Sigmoid colon (tissue), 7 donors: ENCODE results near the gene RAP1B. TPM values are rescaled to one million over a fixed set of nuclear protein-coding genes. Genes with fewer than 3 reads are reported as not detected.

Source experiments
- DNase-seq: peaks from one replicate; pipeline ENCODE4 v3.0.0-alpha.2; 2019
- H3K27ac ChIP-seq, 4 donors: fragments of 200-600 bp; sonication (generic); one replicate each; pipeline ENCODE4 v1.5.1; 2016 to 2019; ENCODE audit warnings: mild to moderate bottlenecking in 1 of 4
- H3K27me3 ChIP-seq, 3 donors: fragments of 200-600 bp; sonication (generic); one replicate each; pipeline ENCODE4 v1.5.1; 2019; ENCODE audit warnings: mild to moderate bottlenecking in 1 of 3
- H3K36me3 ChIP-seq, 4 donors: fragments of 200-600 bp; sonication (generic); one replicate each; pipeline ENCODE4 v1.5.1; 2016 to 2019
- H3K4me1 ChIP-seq, 4 donors: fragments of 200-600 bp; sonication (generic); one replicate each; pipeline ENCODE4 v1.5.1; 2017 to 2019
- H3K4me3 ChIP-seq, 4 donors: fragments of 200-600 bp; sonication (generic); one replicate each; pipeline ENCODE4 v1.5.1; 2017 to 2019; ENCODE audit warnings: mild to moderate bottlenecking in 2 of 4, moderate library complexity in 1 of 4
- H3K9me3 ChIP-seq, 4 donors: fragments of 200-600 bp in 3 of 4; sonication (generic) in 3 of 4; one replicate each; pipeline versions ENCODE4 v1.5.1 to v1.6.1; 2013 to 2019
- CTCF ChIP-seq, 4 experiments: fragments of 450-650 bp in 3 of 4; fragments of 200-600 bp in 1 of 4; IDR thresholded peaks; one replicate each; pipeline ENCODE4 v1.5.1; 2016 to 2019; ENCODE audit warnings: antibody characterized with exemption in 4 of 4, mild to moderate bottlenecking in 3 of 4, moderate library complexity in 2 of 4
- EP300 ChIP-seq, 4 donors: sonication (generic); formaldehyde crosslinking; IDR thresholded peaks; one replicate each; pipeline ENCODE4 v1.6.1; 2017; ENCODE audit warnings: antibody characterized with exemption in 4 of 4
- POLR2A ChIP-seq, 2 donors: fragments of 450-650 bp; IDR thresholded peaks; one replicate each; pipeline ENCODE4 v1.6.1; 2016; ENCODE audit warnings: antibody characterized with exemption in 2 of 2, mild to moderate bottlenecking in 2 of 2, moderate library complexity in 2 of 2
- POLR2AphosphoS5 ChIP-seq, 4 donors: sonication (generic); formaldehyde crosslinking; IDR thresholded peaks; one replicate each; pipeline ENCODE4 v1.6.1; 2017; ENCODE audit warnings: antibody characterized with exemption in 4 of 4
- WGBS, 2 donors: extraction: QIAGEN DNeasy Blood & Tissue Kit; methylation state at CpG; one replicate each; pipeline ENCODE4 v1.1.7; 2013; 5-methylcytosine and 5-hydroxymethylcytosine counted together
- intact Hi-C: fragments of 100-400 bp; cut with DNase I; formaldehyde crosslinking; loops from one replicate; pipeline ENCODE4 v1.15.1; 2023
- polyA plus RNA-seq, 3 donors: library from polyadenylated mRNA; stranded (reverse); fragments of 200-250 nt; gene quantifications; one replicate each; pipeline ENCODE4 v1.2.3, GENCODE V29; 2013
- total RNA-seq, 4 donors: library from RNA; depleted of rRNA; stranded (reverse); fragments of >200 nt; gene quantifications; one replicate each; pipeline ENCODE4 v1.1.0, GENCODE V29; 2016
- donor health status: healthy with polysubstance abuse.
- donor health status: Bipolar disorder and iron deficiency.
- donor health status: healthy.

The RAP1B gene
- total and polyA plus RNA-seq, 7 donors = 146 to 258 (median 213) TPM

GRCh38 chr12:68589194-68589593, 21.5 kb upstream of the RAP1B start:
- no peaks in the 10 kb centered on the region for H3K36me3 ChIP-seq
- H3K4me1 ChIP-seq = no peaks in the 10 kb centered on the region
- H3K27me3 ChIP-seq = no peaks in the 10 kb centered on the region
- DNase-seq = no peak
- intact Hi-C loops = no loop called here
- no peak for TF ChIP-seq CTCF (IDR thresholded peaks at IDR 0.05)
- no peak for TF ChIP-seq EP300 (IDR thresholded peaks at IDR 0.05)
- no peak for TF ChIP-seq POLR2AphosphoS5 (IDR thresholded peaks at IDR 0.05)
- no peak for TF ChIP-seq POLR2A (IDR thresholded peaks at IDR 0.05)
- H3K4me3 ChIP-seq = no peak overlapping the region
- H3K27ac ChIP-seq = no peak overlapping the region
- 70 to 87% methylated on average over 3 of the region's 3 CpGs for WGBS, 2 donors
- peaks cover 0 to 18% (median 10%) of the 10 kb centered on the region in 4 donors for H3K9me3 ChIP-seq

GRCh38 chr12:68591734-68592418, 18.8 kb upstream of the RAP1B start:
- DNase-seq = no peak
- TF ChIP-seq CTCF (IDR thresholded peaks at IDR 0.05) (no peak), POLR2A (IDR thresholded peaks at IDR 0.05) (no peak), EP300 (IDR thresholded peaks at IDR 0.05) (no peak), POLR2AphosphoS5 (IDR thresholded peaks at IDR 0.05) (no peak)
- Histone ChIP-seq H3K27ac (no peak overlapping the region), H3K36me3 (no peaks in the 10 kb centered on the region), H3K9me3 (peaks cover 0 to 18% (median 10%) of the 10 kb centered on the region in 4 donors), H3K4me3 (no peak overlapping the region), H3K27me3 (no peaks in the 10 kb centered on the region), H3K4me1 (no peaks in the 10 kb centered on the region)
- intact Hi-C loops = no loop called here
- 47 to 74% methylated on average over 6 of the region's 6 CpGs for WGBS, 2 donors

GRCh38 chr12:68595241-68595640, 15.5 kb upstream of the RAP1B start:
- intact Hi-C loops = no loop called here
- 84 to 96% methylated on average over 4 of the region's 4 CpGs for WGBS, 2 donors
- no peaks in the 10 kb centered on the region for H3K27me3 ChIP-seq
- no peaks in the 10 kb centered on the region for H3K4me1 ChIP-seq
- H3K9me3 ChIP-seq = peaks cover 0 to 12% (median 0%) of the 10 kb centered on the region in 4 donors
- no peak overlapping the region for H3K27ac ChIP-seq
- no peaks in the 10 kb centered on the region for H3K36me3 ChIP-seq
- no peak overlapping the region for H3K4me3 ChIP-seq
- TF ChIP-seq POLR2A (IDR thresholded peaks at IDR 0.05) (no peak), POLR2AphosphoS5 (IDR thresholded peaks at IDR 0.05) (no peak), CTCF (IDR thresholded peaks at IDR 0.05) (no peak), EP300 (IDR thresholded peaks at IDR 0.05) (no peak)
- no peak for DNase-seq

GRCh38 chr12:68601767-68602166, 8.9 kb upstream of the RAP1B start:
- no peaks in the 10 kb centered on the region for H3K9me3 ChIP-seq
- H3K27me3 ChIP-seq = no peaks in the 10 kb centered on the region
- no peak overlapping the region for H3K27ac ChIP-seq
- DNase-seq = no peak
- WGBS, 2 donors = 53 to 76% methylated on average over 1 of the region's 1 CpG
- intact Hi-C loops = loop anchor here (10.0 kb wide), 1 partner anchor 77 kb away; no protein-coding TSS in a partner anchor
- no peaks in the 10 kb centered on the region for H3K36me3 ChIP-seq
- no peak overlapping the region for H3K4me3 ChIP-seq
- H3K4me1 ChIP-seq = no peaks in the 10 kb centered on the region
- TF ChIP-seq POLR2AphosphoS5 (IDR thresholded peaks at IDR 0.05) (no peak), EP300 (IDR thresholded peaks at IDR 0.05) (no peak), POLR2A (IDR thresholded peaks at IDR 0.05) (no peak), CTCF (IDR thresholded peaks at IDR 0.05) (no peak)
